Endothelial cell of umbilical vein (primary cell): ENCODE results near the gene OR9Q1. TPM values are rescaled to one million over a fixed set of nuclear protein-coding genes. Genes with fewer than 3 reads are reported as not detected.

Experiments used
- BruUV-seq: library from RNA; stranded (reverse); fragments of 400-500 nt; replicated peaks from 2 replicates; lab custom pipeline; 2021; lab: Mats Ljungman, UMichigan
- CTCF ChIA-PET: fragments of 300-600, 350-600 bp; sonication (Branson Sonifier 250); formaldehyde crosslinking; loops from one replicate; lab custom pipeline; 2021; ENCODE audit warnings: antibody characterized with exemption, inconsistent platforms; lab: Charles Lee
- POLR2A ChIA-PET: fragments of 300-600, 350-600 bp; sonication (Branson Sonifier 250); formaldehyde crosslinking; loops from one replicate; lab custom pipeline; 2021; ENCODE audit warnings: antibody characterized with exemption, inconsistent platforms; lab: Charles Lee
- DNase-seq: peaks from one replicate; pipeline ENCODE4 v3.0.0-alpha.2; 2011; ENCODE audit warnings: low read depth, low spot score
- FAIRE-seq: peaks from 2 replicates; lab custom pipeline; 2011; peaks lifted over from hg19 to GRCh38; lab: Jason Lieb, UNC
- H2AFZ ChIP-seq: 2 replicates; pipeline ENCODE4 v1.6.0; 2012; ENCODE audit warnings: low read depth, low read length, control low read depth, inconsistent platforms
- H3K27ac ChIP-seq: 2 replicates; pipeline ENCODE4 v1.5.1; 2011; ENCODE audit warnings: low read depth, mild to moderate bottlenecking, control low read depth, low read length, moderate library complexity; ENCODE audit not compliant: insufficient read depth
- H3K27me3 ChIP-seq, 2 experiments: 2 replicates each; pipeline versions ENCODE4 v1.6.0 to v1.6.1; 2011; ENCODE audit warnings: low read length in 2 of 2, mixed read lengths in 1 of 2; ENCODE audit not compliant: control insufficient read depth in 2 of 2, insufficient read depth in 2 of 2
- H3K36me3 ChIP-seq, 2 experiments: 2 replicates in 1 of 2; 3 replicates in 1 of 2; pipeline ENCODE4 v1.5.1; 2011; ENCODE audit warnings: low read length in 2 of 2, mild to moderate bottlenecking in 1 of 2, moderate library complexity in 1 of 2; ENCODE audit not compliant: control insufficient read depth in 2 of 2, insufficient read depth in 2 of 2; ENCODE audit errors: extremely low read depth in 1 of 2
- H3K4me1 ChIP-seq: 3 replicates; pipeline ENCODE4 v1.5.1; 2011; ENCODE audit warnings: mild to moderate bottlenecking, low read length; ENCODE audit not compliant: control insufficient read depth, insufficient read depth; ENCODE audit errors: extremely low read depth
- H3K4me2 ChIP-seq: 2 replicates; pipeline ENCODE4 v1.6.1; 2011; ENCODE audit warnings: low read length, control low read depth, mixed read lengths; ENCODE audit not compliant: insufficient read depth
- H3K4me3 ChIP-seq, 3 experiments: fragments of 200-600 bp in 1 of 3; sonication (generic), shearing (Covaris generic) in 1 of 3; replicated peaks in 1 of 3; 2 replicates each; pipeline ENCODE4 v1.5.1; 2011 to 2016; ENCODE audit warnings: control low read depth in 3 of 3, low read length in 3 of 3, mild to moderate bottlenecking in 2 of 3, inconsistent platforms in 1 of 3, low read depth in 1 of 3, moderate library complexity in 1 of 3; ENCODE audit not compliant: insufficient read depth in 1 of 3
- H3K79me2 ChIP-seq: 2 replicates; pipeline ENCODE4 v1.6.0; 2012; ENCODE audit warnings: low read length, inconsistent platforms; ENCODE audit not compliant: control insufficient read depth, insufficient read depth
- H3K9ac ChIP-seq: replicated peaks from 2 replicates; pipeline ENCODE3; 2011; ENCODE audit warnings: low read length, control low read depth; ENCODE audit not compliant: insufficient read depth; ENCODE audit errors: extremely low read depth
- H3K9me1 ChIP-seq: replicated peaks from 3 replicates; pipeline ENCODE4 v1.6.0; 2011; ENCODE audit warnings: mild to moderate bottlenecking, low read length; ENCODE audit not compliant: control insufficient read depth, insufficient read depth; ENCODE audit errors: extremely low read depth
- H3K9me3 ChIP-seq: replicated peaks from 2 replicates; pipeline ENCODE4 v1.5.1; 2012; ENCODE audit warnings: low read length, inconsistent platforms; ENCODE audit not compliant: control insufficient read depth, insufficient read depth
- H4K20me1 ChIP-seq: replicated peaks from 2 replicates; pipeline ENCODE3; 2011; ENCODE audit warnings: mild to moderate bottlenecking, low read length; ENCODE audit not compliant: control insufficient read depth, insufficient read depth; ENCODE audit errors: extremely low read depth
- CTCF ChIP-seq, 2 donors: IDR thresholded peaks; 1 replicate in 1 of 2; 2 replicates in 1 of 2; pipeline ENCODE4 v1.5.1; 2011; ENCODE audit warnings: low read length in 2 of 2, mild to moderate bottlenecking in 2 of 2, moderate library complexity in 2 of 2, control low read depth in 1 of 2, inconsistent platforms in 1 of 2, low read depth in 1 of 2; ENCODE audit not compliant: insufficient read depth in 1 of 2; ENCODE audit errors: extremely low read depth in 1 of 2
- EZH2 ChIP-seq: IDR thresholded peaks from 2 replicates; pipeline ENCODE4 v1.6.1; 2012; ENCODE audit warnings: borderline replicate concordance, low read depth, mild to moderate bottlenecking, moderate library complexity, low read length, inconsistent platforms; ENCODE audit not compliant: severe bottlenecking
- FOS ChIP-seq: IDR thresholded peaks from 2 replicates; pipeline ENCODE4 v1.6.1; 2011; ENCODE audit warnings: mild to moderate bottlenecking, low read length, moderate library complexity, borderline replicate concordance; ENCODE audit not compliant: insufficient read depth
- GATA2 ChIP-seq: IDR thresholded peaks from 2 replicates; pipeline ENCODE4 v1.7.0; 2011; ENCODE audit warnings: low read depth, mild to moderate bottlenecking, moderate library complexity, mixed read lengths, low read length; ENCODE audit not compliant: insufficient read length, insufficient read depth
- JUN ChIP-seq: IDR thresholded peaks from 2 replicates; pipeline ENCODE4 v1.6.1; 2011; ENCODE audit warnings: borderline replicate concordance, low read depth; ENCODE audit not compliant: insufficient read length, insufficient read depth
- MYC ChIP-seq: IDR thresholded peaks from one replicate; pipeline ENCODE4 v1.6.1; 2011; ENCODE audit warnings: mild to moderate bottlenecking, low read depth, low read length
- POLR2A ChIP-seq: IDR thresholded peaks from 2 replicates; pipeline ENCODE4 v1.6.1; 2012; ENCODE audit warnings: low read depth, mild to moderate bottlenecking, control low read depth, low read length
- POLR2AphosphoS5 ChIP-seq: IDR thresholded peaks from 2 replicates; pipeline ENCODE4 v1.6.1; 2012; ENCODE audit warnings: low read depth, mild to moderate bottlenecking, control low read depth, low read length, moderate library complexity; ENCODE audit not compliant: insufficient read depth
- dilution Hi-C: fragments of 300-500 bp; cut with MboI; formaldehyde crosslinking; loops from one replicate; pipeline ENCODE4 v1.15.0; 2019; ENCODE audit warnings: low sequenced_read_pairs; ENCODE audit not compliant: extremely low pct_ligation_motif_present
- intact Hi-C: fragments of 100-400 bp; cut with micrococcal nuclease; formaldehyde crosslinking; loops from one replicate; pipeline ENCODE4 v1.10.0; 2022
- polyA plus RNA-seq, 4 experiments: library from polyadenylated mRNA; depleted of rRNA in 3 of 4; stranded (reverse) in 3 of 4; unstranded in 1 of 4; fragments of >200 nt; gene quantifications; 2 replicates each; pipeline versions ENCODE4 v1.2.1 to v1.2.3, GENCODE V29; 2011 to 2012; ENCODE audit warnings: missing spikeins in 1 of 4
- total RNA-seq: library from RNA; stranded (reverse); gene quantifications from 2 replicates; pipeline ENCODE4 v1.2.3, GENCODE V29; 2021
- TF ChIP-seq, protein P1 (sequence below): IDR thresholded peaks from 2 replicates; pipeline ENCODE4 v1.6.1; 2011; ENCODE audit not compliant: insufficient read depth, insufficient read length

OR9Q1 gene
- total and polyA plus RNA-seq, 2 donors (not counting 3 experiments of a cell fraction or from before 2014, with no cell fraction given), result not detected

- FAIRE-seq, result no peak
- H3K36me3 ChIP-seq, result no peaks in the 10 kb centered on the region
- dilution Hi-C loops, result no loop called here
- no peaks in the 10 kb centered on the region for H3K4me1 ChIP-seq
- DNase-seq, result no peak
- no peak overlapping the region for H3K4me3 ChIP-seq
- no peaks in the 10 kb centered on the region for H3K9me3 ChIP-seq
- TF ChIP-seq, protein P1, sequence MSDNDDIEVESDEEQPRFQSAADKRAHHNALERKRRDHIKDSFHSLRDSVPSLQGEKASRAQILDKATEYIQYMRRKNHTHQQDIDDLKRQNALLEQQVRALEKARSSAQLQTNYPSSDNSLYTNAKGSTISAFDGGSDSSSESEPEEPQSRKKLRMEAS, result no peak
- no peak for TF ChIP-seq CTCF (IDR thresholded peaks at IDR 0.05; ENCODE audit: extremely low read depth in 1 of 2, insufficient read depth in 1 of 2, low read depth in 1 of 2, low read length in 2 of 2)
- TF ChIP-seq FOS, result no peak
- no peak for TF ChIP-seq GATA2
- TF ChIP-seq JUN, result no peak
- no peak for TF ChIP-seq EZH2
- no peak for TF ChIP-seq POLR2AphosphoS5
- TF ChIP-seq MYC, result no peak
- no peak for TF ChIP-seq POLR2A
- no peak overlapping the region for H3K4me2 ChIP-seq
- H4K20me1 ChIP-seq, result no peaks in the 10 kb centered on the region
- no peaks in the 10 kb centered on the region for H3K9me1 ChIP-seq
- BruUV-seq, result no TSS peak
- ChIA-PET CTCF (no interaction called here), POLR2A (no interaction called here)
- H3K27ac ChIP-seq, result no peak overlapping the region
- H3K27me3 ChIP-seq, result no peaks in the 10 kb centered on the region
- no peak overlapping the region for H3K9ac ChIP-seq
- no peak overlapping the region for H2AFZ ChIP-seq
- intact Hi-C loops, result no loop called here
- H3K79me2 ChIP-seq, result no peaks in the 10 kb centered on the region
Observed at GRCh38 chr11:58179648-58180047, 156.0 kb downstream of the OR9Q1 start.
